Stomach smooth muscle (tissue), 2 donors: Measurements from ENCODE around the gene AFMID.
"Not testable (repeated sequence)": the region's sequence is repeated elsewhere in the genome, so short reads cannot be mapped to it uniquely, and the experiment has no call there.

Experiments used
- H3K27ac ChIP-seq: one replicate; pipeline ENCODE4 v1.7.0; 2013; ENCODE audit warnings: mild to moderate bottlenecking, low read length, inconsistent platforms
- H3K27me3 ChIP-seq, 2 donors: one replicate each; pipeline ENCODE4 v1.7.0; 2013; ENCODE audit warnings: low read length in 2 of 2; ENCODE audit not compliant: insufficient read depth in 2 of 2, control insufficient read depth in 1 of 2
- H3K36me3 ChIP-seq, 2 donors: one replicate each; pipeline ENCODE4 v1.7.0; 2013; ENCODE audit warnings: low read length in 2 of 2; ENCODE audit not compliant: control insufficient read depth in 2 of 2, insufficient read depth in 2 of 2
- H3K4me1 ChIP-seq: one replicate; pipeline ENCODE4 v1.7.0; 2013; ENCODE audit warnings: low read length; ENCODE audit not compliant: control insufficient read depth, insufficient read depth
- H3K4me3 ChIP-seq, 2 donors: one replicate each; pipeline ENCODE4 v1.7.0; 2013; ENCODE audit warnings: low read length in 2 of 2
- H3K9ac ChIP-seq, 2 donors: one replicate each; pipeline ENCODE4 v1.7.0; 2013; ENCODE audit warnings: low read length in 2 of 2, mild to moderate bottlenecking in 1 of 2
- H3K9me3 ChIP-seq, 2 donors: one replicate each; pipeline ENCODE4 v1.7.0; 2013; ENCODE audit warnings: low read length in 2 of 2; ENCODE audit not compliant: control insufficient read depth in 2 of 2
- donor health status: healthy.
- donor health status: Pancreatic carcinoma.

Gene AFMID

DNA sequence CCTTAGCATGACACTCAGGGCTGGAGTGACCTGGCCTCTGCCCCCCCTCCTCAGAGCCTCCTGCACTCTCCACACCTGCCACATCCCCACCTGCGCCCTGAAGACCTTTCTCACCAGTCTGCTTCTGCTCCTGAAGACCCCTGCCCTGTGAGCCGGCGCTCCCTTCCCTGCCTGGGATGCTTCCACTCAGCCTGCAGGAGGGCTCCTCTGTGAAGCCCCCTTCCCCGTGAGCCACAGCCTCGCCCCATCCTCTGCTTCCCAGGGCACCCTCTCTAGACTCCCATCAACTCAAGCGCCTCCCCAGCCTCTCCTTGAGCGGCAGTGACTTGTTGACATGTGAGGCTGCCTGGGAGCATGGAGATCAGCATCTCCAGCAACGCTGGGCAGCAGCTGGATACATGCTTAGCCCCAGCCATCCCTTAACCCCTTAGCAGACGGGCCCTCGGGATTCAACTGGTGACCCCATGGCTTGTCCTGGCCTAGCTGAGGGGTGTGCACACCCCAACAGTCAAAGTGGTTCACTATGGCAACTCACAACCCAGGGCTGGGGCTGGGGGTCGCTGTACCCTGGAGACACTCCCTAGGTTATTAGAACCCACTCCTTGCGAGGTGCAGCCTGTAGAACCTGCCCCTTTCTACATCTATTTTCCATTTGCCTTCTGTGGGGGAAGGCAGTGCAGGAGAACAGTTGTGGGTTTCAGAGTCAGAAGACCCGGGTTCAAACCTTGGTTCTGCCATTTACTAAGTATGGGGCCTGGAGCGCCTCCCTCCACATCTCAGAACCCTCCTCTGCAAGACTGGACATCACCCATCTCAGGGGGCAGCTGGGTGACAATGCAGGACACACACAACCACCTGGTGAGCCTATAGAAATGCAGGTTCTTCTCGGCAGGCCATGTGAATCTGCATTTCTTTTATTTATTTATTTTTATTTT, 65.8 kb downstream of the AFMID start:
- Histone ChIP-seq H3K9me3 (no peaks in the 10 kb centered on the region), H3K27ac (no peak overlapping the region), H3K36me3 (no peaks in the 10 kb centered on the region), H3K4me1 (peaks cover 9% of the 10 kb centered on the region), H3K4me3 (no peak overlapping the region), H3K27me3 (peaks cover 0 to 2% of the 10 kb centered on the region in 2 donors), H3K9ac (no peak overlapping the region)

DNA sequence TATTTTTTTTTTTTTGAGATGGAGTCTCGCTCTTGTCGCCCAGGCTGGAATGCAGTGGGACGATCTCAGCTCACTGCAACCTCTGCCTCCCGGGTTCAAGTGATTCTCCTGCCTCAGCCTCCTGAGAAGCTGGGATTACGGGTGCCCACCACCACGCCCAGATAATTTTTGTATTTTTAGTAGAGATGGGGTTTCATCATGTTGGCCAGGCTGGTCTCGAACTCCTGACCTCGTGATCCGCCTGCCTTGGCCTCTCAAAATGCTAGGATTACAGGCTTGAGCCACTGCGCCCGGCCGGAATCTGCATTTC, 66.4 kb downstream of the AFMID start:
- H3K27me3 ChIP-seq, H3K4me1 ChIP-seq, H3K9me3 ChIP-seq, H3K27ac ChIP-seq, H3K36me3 ChIP-seq: not testable (repeated sequence)
- H3K9ac ChIP-seq = peak overlapping the region in 1 of 2 donors; percentile 80
- peak overlapping the region in 1 of 2 donors; percentile 85 for H3K4me3 ChIP-seq

DNA sequence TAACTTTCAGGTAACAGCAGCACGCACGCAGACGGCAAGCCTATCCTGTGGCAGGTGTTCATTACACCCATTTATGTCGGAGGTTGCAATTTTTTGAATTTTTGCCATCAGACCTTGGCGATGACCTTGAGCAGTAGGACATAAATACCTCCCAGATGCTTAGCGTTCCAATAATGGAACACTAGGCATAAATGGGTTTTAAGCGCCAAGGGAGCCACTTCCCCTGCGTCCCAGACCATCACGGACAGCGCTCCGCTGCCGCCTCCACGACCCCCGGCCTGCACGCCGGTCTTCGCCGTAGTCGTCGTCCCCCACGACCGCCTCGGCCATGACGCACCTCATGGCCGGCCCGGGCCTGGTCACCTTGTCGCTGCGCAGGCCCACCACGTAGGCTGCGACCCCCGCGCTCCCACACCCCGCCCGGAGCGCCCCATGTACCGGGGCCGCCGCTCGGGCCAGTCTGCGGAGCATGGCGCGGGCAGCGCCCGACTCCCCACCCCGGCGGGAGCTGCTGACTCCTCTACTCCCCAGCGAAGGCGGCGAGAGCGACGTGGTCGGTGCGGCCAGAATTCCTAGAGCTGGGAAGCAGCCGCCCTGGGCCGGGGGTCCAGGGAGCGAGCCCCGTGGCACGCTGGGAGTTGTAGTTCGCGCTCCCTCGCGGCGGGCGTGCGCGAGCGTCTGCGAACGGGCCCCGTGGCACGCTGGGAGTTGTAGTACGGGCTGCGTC, 66.9 kb downstream of the AFMID start:
- Histone ChIP-seq H3K27me3 (peaks cover 0 to 5% of the 10 kb centered on the region in 2 donors), H3K9ac (peak overlapping the region; percentile 72 to 80), H3K36me3 (no peaks in the 10 kb centered on the region), H3K27ac (peak overlapping the region; percentile 67), H3K9me3 (no peaks in the 10 kb centered on the region), H3K4me3 (peak overlapping the region; percentile 71 to 85), H3K4me1 (peaks cover 9% of the 10 kb centered on the region)

DNA sequence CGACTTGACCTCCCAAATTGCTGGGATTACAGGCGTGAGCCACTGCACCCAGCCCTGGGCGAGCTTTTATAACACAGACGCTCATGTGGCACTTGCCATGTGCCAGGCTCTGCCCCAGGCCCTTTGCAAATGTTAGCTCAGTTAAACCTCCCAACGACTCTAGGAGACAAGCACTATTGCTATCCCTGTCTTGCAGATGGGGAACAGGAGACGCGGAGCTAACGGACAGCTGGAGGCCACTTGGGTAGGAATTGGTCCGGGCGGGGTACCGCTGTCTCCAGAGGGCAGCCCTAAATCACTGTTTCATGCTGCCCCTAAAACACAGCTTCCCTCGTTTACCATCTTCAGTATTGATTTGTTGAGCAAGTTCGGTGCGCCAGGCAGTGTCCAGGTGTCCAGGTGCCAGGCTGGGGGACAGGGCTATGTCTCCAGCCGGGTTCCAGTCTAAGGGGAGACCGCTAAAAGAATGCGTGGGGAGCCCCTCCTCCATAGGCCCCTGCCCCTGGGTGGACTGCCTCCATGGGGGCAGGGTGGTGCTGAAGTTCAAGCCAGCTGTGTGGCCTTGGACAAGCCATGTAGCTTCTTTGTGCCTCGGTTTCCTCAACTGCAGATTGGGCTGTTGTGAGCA, 68.0 kb downstream of the AFMID start:
- H3K27me3 ChIP-seq = peaks cover 0 to 5% of the 10 kb centered on the region in 2 donors
- no peaks in the 10 kb centered on the region for H3K9me3 ChIP-seq
- no peak overlapping the region for H3K4me3 ChIP-seq
- no peak overlapping the region for H3K27ac ChIP-seq
- H3K4me1 ChIP-seq = peaks cover 9% of the 10 kb centered on the region
- no peaks in the 10 kb centered on the region for H3K36me3 ChIP-seq
- no peak overlapping the region for H3K9ac ChIP-seq

DNA sequence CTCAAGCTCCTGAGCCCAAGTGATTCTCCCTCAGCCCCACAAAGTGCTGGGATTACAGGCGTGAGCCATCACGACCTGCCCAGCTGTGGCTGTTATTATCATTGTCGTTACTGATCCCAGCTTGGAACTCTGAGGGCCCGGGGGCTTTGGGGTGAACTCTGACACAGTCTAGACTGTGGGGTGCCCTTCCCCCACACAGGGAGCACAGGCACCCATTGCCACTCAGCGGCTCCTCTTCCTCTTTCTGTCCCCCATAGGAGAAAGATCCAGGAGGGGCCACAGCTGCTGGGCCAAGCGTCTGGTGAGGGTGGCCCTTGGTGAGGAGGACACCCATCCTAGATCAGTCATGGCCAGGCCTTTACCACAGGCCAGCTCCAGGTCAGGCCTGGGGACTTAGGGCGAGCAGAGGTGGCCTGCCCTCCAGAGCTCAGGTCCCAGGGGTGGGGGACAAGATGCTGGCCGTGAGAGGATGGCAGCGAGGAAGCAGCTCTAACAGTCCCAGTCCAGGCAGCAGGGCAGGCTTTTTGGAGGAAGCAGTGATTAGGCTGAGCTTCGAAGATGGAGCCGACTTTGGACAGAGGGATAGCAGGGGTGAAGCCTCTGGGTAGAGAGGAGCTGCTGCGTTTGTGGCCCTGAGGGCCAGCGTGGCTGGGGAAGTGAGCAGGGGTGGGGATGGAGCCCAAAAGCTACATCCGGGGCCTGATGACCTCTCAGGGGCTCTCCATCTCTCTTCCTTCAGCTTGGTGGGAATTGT, 69.0 kb downstream of the AFMID start:
- H3K9me3 ChIP-seq = no peaks in the 10 kb centered on the region
- no peak overlapping the region for H3K9ac ChIP-seq
- H3K27ac ChIP-seq = no peak overlapping the region
- peaks cover 0 to 3% of the 10 kb centered on the region in 2 donors for H3K27me3 ChIP-seq
- H3K4me1 ChIP-seq = peaks cover 3% of the 10 kb centered on the region
- H3K36me3 ChIP-seq = no peaks in the 10 kb centered on the region
- no peak overlapping the region for H3K4me3 ChIP-seq

DNA sequence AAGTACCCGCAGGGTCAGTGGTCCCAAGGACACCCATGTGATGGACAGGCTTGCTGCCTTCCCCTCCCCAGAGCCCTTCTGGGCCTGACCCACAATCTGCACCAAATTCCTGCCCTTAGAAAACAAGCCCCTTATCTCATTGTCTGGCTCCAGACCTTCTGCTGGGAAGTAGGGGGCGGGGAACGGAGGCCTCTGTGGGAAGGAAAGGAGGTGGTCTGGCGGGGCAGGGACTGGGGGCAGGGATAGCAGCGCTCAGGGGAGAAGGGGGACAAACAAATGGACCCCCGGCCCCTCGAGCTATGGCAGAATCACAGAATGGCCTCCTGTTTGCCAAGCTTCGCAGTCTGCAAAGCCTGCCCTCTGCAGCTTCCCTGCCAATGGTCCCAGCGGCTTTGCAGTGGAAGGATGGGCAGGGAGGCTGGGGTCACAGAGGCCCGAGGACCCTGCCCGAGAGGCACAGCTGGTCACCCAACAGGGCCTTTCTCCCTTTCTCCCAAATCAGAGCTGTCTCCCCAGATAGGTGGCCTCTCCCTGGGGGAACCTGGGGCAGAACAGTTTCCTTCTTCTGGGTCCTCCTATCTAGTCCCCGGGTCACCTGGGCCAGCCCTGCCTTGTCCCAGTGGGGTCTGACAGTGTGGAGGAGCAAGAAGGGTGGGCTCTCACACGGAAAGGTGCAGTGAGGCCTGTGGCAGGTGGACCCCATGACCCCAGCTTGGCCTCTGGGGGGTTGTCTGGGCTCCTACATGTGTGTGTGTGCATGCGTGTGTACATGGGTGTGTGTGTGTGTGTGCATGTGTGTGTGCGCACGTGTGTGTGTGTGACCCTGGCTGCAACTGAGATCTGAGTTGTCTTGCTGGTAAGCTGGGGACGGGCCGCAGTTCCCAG, 69.8 kb downstream of the AFMID start:
- H3K9me3 ChIP-seq = no peaks in the 10 kb centered on the region
- H3K4me3 ChIP-seq = no peak overlapping the region
- H3K36me3 ChIP-seq = no peaks in the 10 kb centered on the region
- no peak overlapping the region for H3K9ac ChIP-seq
- H3K27ac ChIP-seq = peak overlapping the region; percentile 31
- H3K4me1 ChIP-seq = no peaks in the 10 kb centered on the region
- H3K27me3 ChIP-seq = peaks cover 0 to 3% of the 10 kb centered on the region in 2 donors
